Dermis blood vessel endothelial cell (primary cell): ENCODE data around the gene PXT1. TPM values are rescaled to one million over a fixed set of nuclear protein-coding genes. Genes with fewer than 3 reads are reported as not detected.
"Not testable (repeated sequence)": the region's sequence is repeated elsewhere in the genome, so short reads cannot be mapped to it uniquely, and the experiment has no call there.

Source experiments
- DNase-seq: peaks from one replicate; pipeline ENCODE4 v3.0.0; 2010
- total RNA-seq: library from RNA; depleted of rRNA; stranded (reverse); fragments of >200 nt; gene quantifications from 2 replicates; pipeline ENCODE4 v1.2.3, GENCODE V29; 2014

PXT1 gene
- total RNA-seq, 1 donor from 2014 or later: not detected

GRCh38 chr6:36368421-36368820 lies 74.2 kb downstream of the PXT1 start:
- DNase-seq: no peak

GRCh38 chr6:36367743-36368142 lies 74.9 kb downstream of the PXT1 start:
- DNase-seq: no peak

- peak; percentile 66 for DNase-seq
These were observed 77.8 kb downstream of the PXT1 start for GRCh38 chr6:36364669-36365479.

GRCh38 chr6:36364061-36364635 lies 78.5 kb downstream of the PXT1 start:
- not testable (repeated sequence) for DNase-seq

- not testable (repeated sequence) for DNase-seq
These were observed 79.3 kb downstream of the PXT1 start for GRCh38 chr6:36363371-36363752.

GRCh38 chr6:36362551-36363370 lies 79.9 kb downstream of the PXT1 start:
- DNase-seq: no peak

GRCh38 chr6:36361071-36361470 lies 81.6 kb downstream of the PXT1 start:
- DNase-seq: no peak

- DNase-seq: peak; percentile 85
These were observed 82.2 kb downstream of the PXT1 start for GRCh38 chr6:36360241-36361054.

GRCh38 chr6:36358226-36358915 lies 84.3 kb downstream of the PXT1 start:
- DNase-seq: peak; percentile 73

- DNase-seq: no peak
These were observed 84.8 kb downstream of the PXT1 start for GRCh38 chr6:36357872-36358225.

- DNase-seq: peak; percentile 36
These were observed 86.8 kb downstream of the PXT1 start for GRCh38 chr6:36355819-36356218.

GRCh38 chr6:36353411-36353915 lies 89.2 kb downstream of the PXT1 start:
- peak; percentile 48 for DNase-seq

GRCh38 chr6:36352477-36353157 lies 90.0 kb downstream of the PXT1 start:
- no peak for DNase-seq

GRCh38 chr6:36350681-36351571 lies 91.7 kb downstream of the PXT1 start:
- DNase-seq: peak; percentile 91

GRCh38 chr6:36350082-36350481 lies 92.6 kb downstream of the PXT1 start:
- DNase-seq: peak; percentile 95

GRCh38 chr6:36349240-36349639 lies 93.4 kb downstream of the PXT1 start:
- peak; percentile 48 for DNase-seq

GRCh38 chr6:36347621-36348020 lies 95.0 kb downstream of the PXT1 start:
- no peak for DNase-seq

GRCh38 chr6:36346486-36347273 lies 96.0 kb downstream of the PXT1 start:
- no peak for DNase-seq
